K562 (cell line): ENCODE measurements around the gene C20orf96. TPM values are rescaled to one million over a fixed set of nuclear protein-coding genes. Genes with fewer than 3 reads are reported as not detected.
A peak's percentile ranks its signal among the peaks of the same experiment; 100 is the strongest.

Experiments used
- ADNP ChIP-seq: fragments of 200-800 bp; sonication (Bioruptor generic); IDR thresholded peaks from 2 replicates; pipeline ENCODE4 v1.6.1; 2016; ENCODE audit warnings: missing genetic modification characterization, missing compliant biosample characterization
- ARID1B ChIP-seq: fragments of 450-650 bp; IDR thresholded peaks from 2 replicates; pipeline ENCODE4 v1.6.1; 2016; ENCODE audit warnings: antibody characterized with exemption, mild to moderate bottlenecking, inconsistent platforms
- HMG20A ChIP-seq: fragments of 450-650 bp; formaldehyde crosslinking; conservative IDR thresholded peaks from 2 replicates; pipeline ENCODE4 v1.4.0; 2020; ENCODE audit warnings: mild to moderate bottlenecking, mixed read lengths
- HSF4 ChIP-seq: fragments of 250-450 bp; sonication (Bioruptor Pico); IDR thresholded peaks from 2 replicates; pipeline ENCODE4 v2.1.2; 2022; ENCODE audit warnings: mild to moderate bottlenecking, moderate library complexity, borderline replicate concordance
- JUN ChIP-seq, 2 experiments: sonication (generic) in 1 of 2; formaldehyde crosslinking in 1 of 2; IDR thresholded peaks; 2 replicates each; pipeline versions ENCODE4 v1.6.1 to v1.8.0; 2012 to 2022; ENCODE audit warnings: borderline replicate concordance in 2 of 2, mild to moderate bottlenecking in 2 of 2, improper control_type of control experiment in 1 of 2, low read depth in 1 of 2, low read length in 1 of 2, missing genetic modification reagents in 1 of 2
- KLF10 ChIP-seq: fragments of 250-450 bp; sonication (Bioruptor Pico); IDR thresholded peaks from 2 replicates; pipeline ENCODE4 v1.6.1; 2021; ENCODE audit warnings: matching md5 sums
- PHF8 ChIP-seq: fragments of 200-600 bp; sonication (generic); IDR thresholded peaks from 2 replicates; pipeline ENCODE4 v1.6.1; 2012; ENCODE audit warnings: mixed run types, mild to moderate bottlenecking, inconsistent platforms, low read length, moderate library complexity, borderline replicate concordance
- RBM15 ChIP-seq: fragments of 200-400 bp; formaldehyde crosslinking; IDR thresholded peaks from 2 replicates; pipeline ENCODE4 v1.6.1; 2018; ENCODE audit warnings: mild to moderate bottlenecking, low read length, moderate library complexity; ENCODE audit not compliant: insufficient read depth
- RFX1 ChIP-seq: fragments of 450-650 bp; IDR thresholded peaks from 2 replicates; pipeline ENCODE4 v1.6.1; 2016; ENCODE audit warnings: mild to moderate bottlenecking, moderate library complexity
- SIN3B ChIP-seq: fragments of 450-650 bp; IDR thresholded peaks from 2 replicates; pipeline ENCODE4 v1.6.1; 2017; ENCODE audit warnings: low read depth, mild to moderate bottlenecking, moderate library complexity
- ZBTB17 ChIP-seq: fragments of 450-650 bp; formaldehyde crosslinking; IDR thresholded peaks from 2 replicates; pipeline ENCODE4 v1.4.0; 2020; ENCODE audit warnings: mild to moderate bottlenecking
- ZC3H4 ChIP-seq: sonication (generic); formaldehyde crosslinking; IDR thresholded peaks from 2 replicates; pipeline ENCODE4 v1.9.0; 2021; ENCODE audit warnings: missing genetic modification reagents, borderline replicate concordance
- ZNF143 ChIP-seq: sonication (generic); formaldehyde crosslinking; IDR thresholded peaks from 2 replicates; pipeline ENCODE4 v1.9.0; 2022; ENCODE audit warnings: mild to moderate bottlenecking, missing genetic modification reagents
- ZNF212 ChIP-seq: fragments of 450-650 bp; formaldehyde crosslinking; IDR thresholded peaks from 2 replicates; pipeline ENCODE4 v1.4.0; 2020; ENCODE audit warnings: mild to moderate bottlenecking
- ZNF589 ChIP-seq: fragments of 200-800 bp; sonication (Bioruptor generic); IDR thresholded peaks from 2 replicates; pipeline ENCODE4 v1.6.1; 2016; ENCODE audit warnings: low read depth, missing genetic modification characterization, missing compliant biosample characterization
- polyA plus RNA-seq, 8 experiments: library from polyadenylated mRNA; depleted of rRNA in 4 of 8; stranded (reverse) in 5 of 8; unstranded in 3 of 8; fragments of >200 nt; fragmentation: Nextera tagmentation in 2 of 8; fragmentation: Illumina TruSeq in 1 of 8; extraction: Ambion mirVana in 2 of 8; extraction: Trizol in 1 of 8; gene quantifications; 2 replicates each; pipeline versions ENCODE4 v1.2.1 to v1.2.3, GENCODE V29; 2011 to 2014; ENCODE audit warnings: inconsistent platforms in 1 of 8, missing spikeins in 1 of 8
- total RNA-seq, 7 experiments: library from RNA; depleted of rRNA in 6 of 7; stranded (reverse); fragments of >200 nt in 6 of 7; fragmentation: Illumina TruSeq in 2 of 7; extraction: Trizol in 2 of 7; gene quantifications; 2 replicates each; pipeline versions ENCODE4 v1.2.1 to v1.2.3, GENCODE V29; 2011 to 2021; ENCODE audit warnings: low replicate concordance in 1 of 7
- TF ChIP-seq, protein P1 (sequence below), 3 experiments: IDR thresholded peaks in 2 of 3; conservative IDR thresholded peaks in 1 of 3; 2 replicates each; pipeline ENCODE4 v1.5.1; 2011 to 2012; ENCODE audit warnings: low read length in 3 of 3, mild to moderate bottlenecking in 3 of 3, control low read depth in 2 of 3, improper control_type of control experiment in 1 of 3, inconsistent platforms in 1 of 3, low read depth in 1 of 3, mixed read lengths in 1 of 3, moderate library complexity in 1 of 3; ENCODE audit not compliant: insufficient read depth in 2 of 3
- TF ChIP-seq, protein P2 (sequence below), 2 experiments: fragments of 450-650 bp; formaldehyde crosslinking in 1 of 2; IDR thresholded peaks; 2 replicates each; pipeline versions ENCODE4 v1.4.0 to v1.6.1; 2014 to 2020; ENCODE audit warnings: mild to moderate bottlenecking in 2 of 2, borderline replicate concordance in 1 of 2, low read depth in 1 of 2

The C20orf96 gene
- total and polyA plus RNA-seq, 9 of the 15 experiments (the other 6 are each of a cell fraction or from before 2014, with no cell fraction given) = 1.7 to 11.7 (median 4.2) TPM

DNA sequence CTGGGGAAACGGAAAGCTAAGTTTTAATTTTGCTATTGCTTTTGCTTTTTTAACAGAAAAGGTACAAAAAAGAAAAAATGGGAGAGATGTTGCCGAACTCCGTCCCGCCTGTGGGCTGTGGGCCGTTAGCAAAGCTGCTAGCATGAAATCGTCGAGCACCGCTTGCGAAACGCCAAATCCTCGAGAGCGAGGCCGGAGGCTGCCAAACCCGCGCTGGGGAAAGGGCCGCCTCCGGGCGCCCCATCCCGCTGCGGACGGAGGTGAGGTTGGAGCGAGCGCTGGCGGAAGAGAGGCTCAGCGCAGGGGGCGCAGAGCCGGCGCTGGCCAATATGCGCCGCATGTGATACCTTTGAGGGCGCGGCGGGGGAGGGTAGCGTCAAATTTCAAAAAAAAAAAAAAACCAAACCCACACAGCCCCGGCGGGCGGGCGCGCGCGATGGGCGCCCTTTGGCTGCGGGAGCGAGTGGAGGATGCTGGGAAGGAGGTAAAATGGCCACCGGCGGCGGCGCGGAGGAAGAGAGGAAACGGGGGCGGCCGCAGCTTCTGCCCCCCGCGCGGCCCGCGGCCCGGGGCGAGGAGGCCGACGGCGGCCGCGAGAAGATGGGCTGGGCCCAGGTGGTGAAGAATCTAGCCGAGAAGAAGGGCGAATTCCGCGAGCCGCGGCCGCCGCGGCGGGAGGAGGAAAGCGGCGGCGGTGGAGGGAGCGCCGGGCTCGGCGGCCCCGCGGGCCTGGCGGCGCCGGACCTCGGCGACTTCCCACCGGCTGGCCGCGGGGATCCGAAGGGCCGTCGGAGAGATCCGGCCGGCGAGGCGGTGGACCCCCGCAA, 6.8 kb upstream of the C20orf96 start, which contains the start of gene ZCCHC3 (continued):
- TF ChIP-seq JUN (IDR thresholded peaks at IDR 0.05; ENCODE audit: borderline replicate concordance, low read depth, low read length) (0 out of 2 replicates have a peak, but pooled peaks have one; percentile 32), JUN (CRISPR knock-in tag; IDR thresholded peaks at IDR 0.05; ENCODE audit: borderline replicate concordance) (no peak), ARID1B (peak; percentile 45; the same call in 1 of the 2 replicates), ADNP (tag) (no peak), SIN3B (no peak; the same call in 1 of the 2 replicates), ZNF143 (peak; percentile 77), PHF8 (peak; percentile 87; the same call in 1 of the 2 replicates), ZNF589 (0 out of 2 replicates have a peak, but pooled peaks have one; percentile 25), ZBTB17 (CRISPR knock-in tag) (peak; percentile 35; the same call in 1 of the 2 replicates), HMG20A (CRISPR knock-in tag) (no peak), ZC3H4 (no peak), HSF4 (no peak), RBM15 (no peak), ZNF212 (no peak), RFX1 (no peak), KLF10 (CRISPR knock-in tag) (no peak)
- TF ChIP-seq, protein P1, sequence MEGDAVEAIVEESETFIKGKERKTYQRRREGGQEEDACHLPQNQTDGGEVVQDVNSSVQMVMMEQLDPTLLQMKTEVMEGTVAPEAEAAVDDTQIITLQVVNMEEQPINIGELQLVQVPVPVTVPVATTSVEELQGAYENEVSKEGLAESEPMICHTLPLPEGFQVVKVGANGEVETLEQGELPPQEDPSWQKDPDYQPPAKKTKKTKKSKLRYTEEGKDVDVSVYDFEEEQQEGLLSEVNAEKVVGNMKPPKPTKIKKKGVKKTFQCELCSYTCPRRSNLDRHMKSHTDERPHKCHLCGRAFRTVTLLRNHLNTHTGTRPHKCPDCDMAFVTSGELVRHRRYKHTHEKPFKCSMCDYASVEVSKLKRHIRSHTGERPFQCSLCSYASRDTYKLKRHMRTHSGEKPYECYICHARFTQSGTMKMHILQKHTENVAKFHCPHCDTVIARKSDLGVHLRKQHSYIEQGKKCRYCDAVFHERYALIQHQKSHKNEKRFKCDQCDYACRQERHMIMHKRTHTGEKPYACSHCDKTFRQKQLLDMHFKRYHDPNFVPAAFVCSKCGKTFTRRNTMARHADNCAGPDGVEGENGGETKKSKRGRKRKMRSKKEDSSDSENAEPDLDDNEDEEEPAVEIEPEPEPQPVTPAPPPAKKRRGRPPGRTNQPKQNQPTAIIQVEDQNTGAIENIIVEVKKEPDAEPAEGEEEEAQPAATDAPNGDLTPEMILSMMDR (IDR thresholded peaks at IDR 0.05 in 2 of 3, conservative IDR thresholded peaks at IDR 0.05 in 1 of 3; ENCODE audit: insufficient read depth in 2 of 3, low read depth in 1 of 3, low read length in 3 of 3) = peak in 2 of 3 experiments; percentile 47 to 51; a peak in 4 of 6 replicates
- TF ChIP-seq, protein P2, sequence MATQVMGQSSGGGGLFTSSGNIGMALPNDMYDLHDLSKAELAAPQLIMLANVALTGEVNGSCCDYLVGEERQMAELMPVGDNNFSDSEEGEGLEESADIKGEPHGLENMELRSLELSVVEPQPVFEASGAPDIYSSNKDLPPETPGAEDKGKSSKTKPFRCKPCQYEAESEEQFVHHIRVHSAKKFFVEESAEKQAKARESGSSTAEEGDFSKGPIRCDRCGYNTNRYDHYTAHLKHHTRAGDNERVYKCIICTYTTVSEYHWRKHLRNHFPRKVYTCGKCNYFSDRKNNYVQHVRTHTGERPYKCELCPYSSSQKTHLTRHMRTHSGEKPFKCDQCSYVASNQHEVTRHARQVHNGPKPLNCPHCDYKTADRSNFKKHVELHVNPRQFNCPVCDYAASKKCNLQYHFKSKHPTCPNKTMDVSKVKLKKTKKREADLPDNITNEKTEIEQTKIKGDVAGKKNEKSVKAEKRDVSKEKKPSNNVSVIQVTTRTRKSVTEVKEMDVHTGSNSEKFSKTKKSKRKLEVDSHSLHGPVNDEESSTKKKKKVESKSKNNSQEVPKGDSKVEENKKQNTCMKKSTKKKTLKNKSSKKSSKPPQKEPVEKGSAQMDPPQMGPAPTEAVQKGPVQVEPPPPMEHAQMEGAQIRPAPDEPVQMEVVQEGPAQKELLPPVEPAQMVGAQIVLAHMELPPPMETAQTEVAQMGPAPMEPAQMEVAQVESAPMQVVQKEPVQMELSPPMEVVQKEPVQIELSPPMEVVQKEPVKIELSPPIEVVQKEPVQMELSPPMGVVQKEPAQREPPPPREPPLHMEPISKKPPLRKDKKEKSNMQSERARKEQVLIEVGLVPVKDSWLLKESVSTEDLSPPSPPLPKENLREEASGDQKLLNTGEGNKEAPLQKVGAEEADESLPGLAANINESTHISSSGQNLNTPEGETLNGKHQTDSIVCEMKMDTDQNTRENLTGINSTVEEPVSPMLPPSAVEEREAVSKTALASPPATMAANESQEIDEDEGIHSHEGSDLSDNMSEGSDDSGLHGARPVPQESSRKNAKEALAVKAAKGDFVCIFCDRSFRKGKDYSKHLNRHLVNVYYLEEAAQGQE (IDR thresholded peaks at IDR 0.05; ENCODE audit: borderline replicate concordance) = peak; percentile 34; the same call in 1 of the 2 replicates
- TF ChIP-seq, protein P2 (CRISPR knock-in tag; IDR thresholded peaks at IDR 0.05; ENCODE audit: low read depth) = no peak
